Endothelial cell (in vitro differentiated cells): ENCODE results near the gene DPP10. TPM values are rescaled to one million over a fixed set of nuclear protein-coding genes. Genes with fewer than 3 reads are reported as not detected.
"Not testable (repeated sequence)": the region's sequence is repeated elsewhere in the genome, so short reads cannot be mapped to it uniquely, and the experiment has no call there.

Experiments used
- DNase-seq: peaks from one replicate; pipeline ENCODE4 v3.0.0; 2021; ENCODE audit warnings: low spot score
- H3K27ac Mint-ChIP-seq: one replicate; pipeline ENCODE4 v1.8.0; 2021; ENCODE audit warnings: mixed read lengths, inconsistent platforms; ENCODE audit not compliant: unreplicated experiment
- H3K27me3 Mint-ChIP-seq: one replicate; pipeline ENCODE4 v1.8.0; 2021; ENCODE audit warnings: mild to moderate bottlenecking, moderate library complexity, mixed read lengths, inconsistent platforms; ENCODE audit not compliant: unreplicated experiment
- H3K36me3 Mint-ChIP-seq: one replicate; pipeline ENCODE4 v1.8.0; 2021; ENCODE audit warnings: mild to moderate bottlenecking, low read depth, mixed read lengths, inconsistent platforms; ENCODE audit not compliant: unreplicated experiment
- H3K4me1 Mint-ChIP-seq: one replicate; pipeline ENCODE4 v1.8.0; 2021; ENCODE audit warnings: mild to moderate bottlenecking, mixed read lengths, inconsistent platforms; ENCODE audit not compliant: unreplicated experiment
- H3K4me3 Mint-ChIP-seq: one replicate; pipeline ENCODE4 v1.8.0; 2021; ENCODE audit warnings: mild to moderate bottlenecking, mixed read lengths, inconsistent platforms; ENCODE audit not compliant: unreplicated experiment
- H3K9me3 Mint-ChIP-seq: one replicate; pipeline ENCODE4 v1.8.0; 2021; ENCODE audit warnings: mixed read lengths, inconsistent platforms; ENCODE audit not compliant: unreplicated experiment
- CTCF ChIP-seq: fragments of 200-600 bp; sonication (generic); IDR thresholded peaks from one replicate; pipeline ENCODE4 v1.5.0; 2021; ENCODE audit warnings: antibody characterized with exemption; ENCODE audit not compliant: unreplicated experiment
- total RNA-seq: library from RNA; stranded (reverse); fragmentation: NEBNext Ultra II Directional; extraction: Animal tissue kit (Norgen Biotek cat#: 25700); gene quantifications from one replicate; pipeline ENCODE4 v1.2.1, GENCODE V29; 2021; ENCODE audit not compliant: unreplicated experiment

The DPP10 gene
- total RNA-seq, 1 donor from 2014 or later: 3.3 TPM

DNA sequence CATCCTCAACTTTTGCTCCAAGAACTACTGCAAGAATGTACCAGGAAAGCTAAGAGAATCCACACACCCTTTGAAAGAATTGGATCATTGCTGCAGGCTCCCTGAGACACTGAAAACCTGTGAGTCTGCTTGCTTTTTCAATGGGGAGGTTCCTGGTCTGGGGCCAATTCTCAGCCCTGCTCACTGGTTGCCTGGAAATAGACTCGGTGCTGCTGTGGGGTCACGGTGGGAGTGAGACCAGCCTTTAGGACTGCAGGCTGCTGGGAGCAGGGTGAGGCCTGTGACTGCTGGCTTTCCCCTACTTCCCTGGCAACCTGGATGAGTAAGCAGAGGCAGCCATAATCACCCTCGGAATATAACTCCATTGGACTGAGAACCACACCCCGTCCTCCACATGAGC is 569.3 kb downstream of the DPP10 start:
- no peaks in the 10 kb centered on the region for H3K9me3 Mint-ChIP-seq
- H3K27me3 Mint-ChIP-seq: peaks cover 3% of the 10 kb centered on the region
- DNase-seq: no peak
- no peaks in the 10 kb centered on the region for H3K4me1 Mint-ChIP-seq
- H3K36me3 Mint-ChIP-seq: no peaks in the 10 kb centered on the region
- TF ChIP-seq CTCF: no peak
- no peak overlapping the region for H3K4me3 Mint-ChIP-seq
- H3K27ac Mint-ChIP-seq: no peak overlapping the region

GRCh38 chr2:115022013-115022412 is 579.6 kb downstream of the DPP10 start:
- not testable (repeated sequence) for H3K27me3 Mint-ChIP-seq, DNase-seq, H3K4me1 Mint-ChIP-seq, H3K27ac Mint-ChIP-seq, H3K36me3 Mint-ChIP-seq, H3K4me3 Mint-ChIP-seq, H3K9me3 Mint-ChIP-seq

DNA sequence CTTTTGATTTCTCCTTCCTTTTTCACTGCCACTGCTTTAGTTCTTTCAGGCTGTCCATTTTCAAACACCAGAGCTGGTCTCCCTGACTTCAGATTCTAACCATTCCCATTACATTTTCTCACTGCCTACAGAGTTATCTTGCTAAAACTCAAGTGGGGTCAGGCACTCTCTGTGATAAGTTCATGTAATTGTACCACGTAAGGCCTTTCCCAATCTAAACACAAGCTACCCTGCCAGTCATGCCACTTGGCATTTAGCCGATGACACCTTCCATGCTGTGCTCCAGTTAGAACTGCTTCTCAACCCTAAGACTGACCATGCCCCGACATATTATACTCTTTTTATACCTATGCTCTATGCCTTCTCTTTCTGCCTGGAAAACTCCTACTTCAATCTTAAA is 592.4 kb downstream of the DPP10 start:
- Mint-ChIP-seq H3K4me3 (no peak overlapping the region), H3K4me1 (no peaks in the 10 kb centered on the region), H3K27ac (no peak overlapping the region), H3K36me3 (no peaks in the 10 kb centered on the region), H3K9me3 (no peaks in the 10 kb centered on the region), H3K27me3 (no peaks in the 10 kb centered on the region)
- no peak for TF ChIP-seq CTCF
- no peak for DNase-seq

DNA sequence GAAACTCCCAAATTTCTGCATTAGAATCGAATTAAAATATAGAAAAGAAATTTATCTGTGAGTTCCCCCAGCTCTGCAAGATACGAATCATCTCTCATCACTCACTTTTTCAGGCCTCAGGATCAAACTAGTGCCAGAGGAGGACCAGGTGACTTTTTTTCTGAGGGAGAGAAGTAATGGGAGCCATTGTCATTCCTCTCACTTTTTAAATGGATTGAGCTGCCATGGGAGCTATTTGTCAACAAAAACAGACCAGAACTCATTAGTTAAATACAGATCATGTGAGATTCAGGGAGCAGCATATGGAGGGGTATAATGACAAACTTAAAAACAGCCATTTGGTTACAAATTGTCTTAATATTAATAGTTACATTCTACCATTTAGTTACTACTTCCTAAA is 594.4 kb downstream of the DPP10 start:
- TF ChIP-seq CTCF: no peak
- no peaks in the 10 kb centered on the region for H3K27me3 Mint-ChIP-seq
- H3K36me3 Mint-ChIP-seq: no peaks in the 10 kb centered on the region
- H3K9me3 Mint-ChIP-seq: no peaks in the 10 kb centered on the region
- no peaks in the 10 kb centered on the region for H3K4me1 Mint-ChIP-seq
- no peak overlapping the region for H3K27ac Mint-ChIP-seq
- no peak overlapping the region for H3K4me3 Mint-ChIP-seq
- no peak for DNase-seq

DNA sequence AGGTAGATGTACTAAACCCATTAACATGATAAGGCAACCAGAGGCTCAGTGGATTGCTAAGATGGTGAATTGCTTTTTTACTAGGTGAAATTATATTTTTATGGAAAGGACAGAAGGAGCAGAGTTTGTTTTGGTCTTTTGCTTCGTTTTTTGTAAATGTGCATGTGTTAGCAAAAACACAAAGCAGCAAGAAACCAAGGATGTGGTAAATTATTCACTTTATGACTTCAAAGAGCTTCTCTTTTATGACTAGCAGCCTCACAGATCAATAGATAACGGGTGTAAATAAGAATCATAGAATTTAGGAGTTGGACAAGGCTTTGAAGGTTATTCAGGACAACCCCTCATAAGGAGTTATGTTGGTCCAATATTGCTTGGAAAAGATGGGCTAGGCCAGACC is 615.0 kb downstream of the DPP10 start:
- H3K36me3 Mint-ChIP-seq: no peaks in the 10 kb centered on the region
- TF ChIP-seq CTCF: no peak
- no peak overlapping the region for H3K27ac Mint-ChIP-seq
- peaks cover 4% of the 10 kb centered on the region for H3K4me1 Mint-ChIP-seq
- no peak for DNase-seq
- H3K4me3 Mint-ChIP-seq: no peak overlapping the region
- peaks cover 1% of the 10 kb centered on the region for H3K27me3 Mint-ChIP-seq
- no peaks in the 10 kb centered on the region for H3K9me3 Mint-ChIP-seq

DNA sequence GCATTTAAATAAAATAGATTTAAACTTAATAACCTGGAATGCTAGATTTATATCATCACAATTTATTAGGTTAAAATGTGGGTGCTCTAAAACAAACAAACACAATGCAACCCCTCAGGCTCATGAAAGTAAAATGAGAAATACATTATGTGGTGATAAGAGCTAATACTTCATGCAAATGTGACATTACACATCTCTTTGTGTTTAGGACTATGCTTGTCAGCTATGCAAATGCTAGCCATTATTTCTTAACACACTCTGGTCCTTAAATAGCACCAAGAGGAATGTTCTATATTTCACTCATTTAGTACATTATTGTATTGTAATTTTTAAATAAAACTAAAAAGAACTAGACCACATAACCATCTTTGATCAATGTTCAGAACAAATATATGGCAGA is 627.6 kb downstream of the DPP10 start:
- no peak for TF ChIP-seq CTCF
- H3K4me1 Mint-ChIP-seq: no peaks in the 10 kb centered on the region

More for the DNA sequence above, 627.6 kb downstream of the DPP10 start:
- Mint-ChIP-seq H3K4me3 (no peak overlapping the region), H3K36me3 (no peaks in the 10 kb centered on the region), H3K27ac (no peak overlapping the region), H3K9me3 (no peaks in the 10 kb centered on the region), H3K27me3 (peaks cover 1% of the 10 kb centered on the region)
- DNase-seq: no peak
